Dermis blood vessel endothelial cell (primary cell): ENCODE results near the gene RTL5. TPM values are rescaled to one million over a fixed set of nuclear protein-coding genes. Genes with fewer than 3 reads are reported as not detected.

ENCODE experiments used
- total RNA-seq: library from RNA; depleted of rRNA; stranded (reverse); fragments of >200 nt; gene quantifications from 2 replicates; pipeline ENCODE4 v1.2.3, GENCODE V29; 2014

Gene RTL5
- total RNA-seq, 1 donor from 2014 or later = 0.51 TPM

Other genes with a start within 250 kb of the RTL5 start
- gene NHSL2, start 221.1 kb downstream of the RTL5 start, total RNA-seq = 28.6 and 53.8 TPM in 2 replicates
- 9.3 and 12.4 TPM in 2 replicates for gene PIN4, start 49.8 kb upstream of the RTL5 start, total RNA-seq
- 2.4 and 9.4 TPM in 2 replicates for gene ERCC6L, start 107.1 kb upstream of the RTL5 start, total RNA-seq
- 639 and 1,493 TPM in 2 replicates for gene RPS4X, start 145.3 kb upstream of the RTL5 start, total RNA-seq
- gene CITED1, start 174.0 kb upstream of the RTL5 start, total RNA-seq = not detected in 2 replicates